Body of pancreas (tissue), 4 donors: ENCODE results near the gene SLC22A14. TPM values are rescaled to one million over a fixed set of nuclear protein-coding genes. Genes with fewer than 3 reads are reported as not detected.

Experiments used
- ATAC-seq: fragments of 150-250 bp; one replicate; pipeline ENCODE4 v1.9.1; 2016
- DNase-seq, 4 donors: peaks; one replicate each; pipeline ENCODE4 v3.0.0-alpha.2; 2019
- H3K27ac ChIP-seq, 4 donors: fragments of 200-600 bp; sonication (generic); 1 replicate in 3 of 4; 2 replicates in 1 of 4; pipeline versions ENCODE4 v1.5.1 to v1.6.1; 2016 to 2019; ENCODE audit warnings: mild to moderate bottlenecking in 1 of 4, mixed read lengths in 1 of 4, moderate library complexity in 1 of 4
- H3K27me3 ChIP-seq, 2 donors: fragments of 200-600 bp; sonication (generic); one replicate each; pipeline ENCODE4 v1.6.0; 2016; ENCODE audit warnings: mild to moderate bottlenecking in 1 of 2
- H3K36me3 ChIP-seq, 2 donors: fragments of 200-600 bp; sonication (generic); replicated peaks in 1 of 2; 2 replicates each; pipeline ENCODE4 v1.5.1; 2016; ENCODE audit warnings: low read depth in 2 of 2; ENCODE audit not compliant: insufficient read depth in 1 of 2
- H3K4me1 ChIP-seq: fragments of 200-600 bp; sonication (generic); one replicate; pipeline ENCODE4 v1.6.0; 2016
- H3K4me3 ChIP-seq, 2 donors: fragments of 200-600 bp; sonication (generic); 1 replicate in 1 of 2; 2 replicates in 1 of 2; pipeline ENCODE4 v1.5.1; 2016 to 2019
- H3K9me3 ChIP-seq, 3 donors: fragments of 200-600 bp; sonication (generic); 1 replicate in 2 of 3; 2 replicates in 1 of 3; pipeline ENCODE4 v1.5.1; 2016
- CTCF ChIP-seq, 7 experiments: fragments of 450-650 bp in 4 of 7; fragments of 200-600 bp in 3 of 7; sonication (generic) in 3 of 7; IDR thresholded peaks; one replicate each; pipeline ENCODE4 v1.5.1; 2016 to 2019; ENCODE audit warnings: antibody characterized with exemption in 7 of 7
- POLR2A ChIP-seq, 3 donors: fragments of 450-650 bp; IDR thresholded peaks; one replicate each; pipeline ENCODE4 v1.6.1; 2016; ENCODE audit warnings: antibody characterized with exemption in 3 of 3, mild to moderate bottlenecking in 2 of 3
- WGBS, 2 donors: methylation state at CpG; one replicate each; pipeline ENCODE4 v1.1.5; 2017; 5-methylcytosine and 5-hydroxymethylcytosine counted together
- intact Hi-C: fragments of 100-400 bp; cut with DNase I; formaldehyde crosslinking; loops from one replicate; pipeline ENCODE4 v1.15.1; 2023
- total RNA-seq, 2 donors: library from RNA; depleted of rRNA; stranded (reverse); fragments of >200 nt; gene quantifications; one replicate each; pipeline ENCODE4 v1.1.0, GENCODE V29; 2016

Gene SLC22A14
- total RNA-seq, 2 donors from 2014 or later, result not detected

DNA sequence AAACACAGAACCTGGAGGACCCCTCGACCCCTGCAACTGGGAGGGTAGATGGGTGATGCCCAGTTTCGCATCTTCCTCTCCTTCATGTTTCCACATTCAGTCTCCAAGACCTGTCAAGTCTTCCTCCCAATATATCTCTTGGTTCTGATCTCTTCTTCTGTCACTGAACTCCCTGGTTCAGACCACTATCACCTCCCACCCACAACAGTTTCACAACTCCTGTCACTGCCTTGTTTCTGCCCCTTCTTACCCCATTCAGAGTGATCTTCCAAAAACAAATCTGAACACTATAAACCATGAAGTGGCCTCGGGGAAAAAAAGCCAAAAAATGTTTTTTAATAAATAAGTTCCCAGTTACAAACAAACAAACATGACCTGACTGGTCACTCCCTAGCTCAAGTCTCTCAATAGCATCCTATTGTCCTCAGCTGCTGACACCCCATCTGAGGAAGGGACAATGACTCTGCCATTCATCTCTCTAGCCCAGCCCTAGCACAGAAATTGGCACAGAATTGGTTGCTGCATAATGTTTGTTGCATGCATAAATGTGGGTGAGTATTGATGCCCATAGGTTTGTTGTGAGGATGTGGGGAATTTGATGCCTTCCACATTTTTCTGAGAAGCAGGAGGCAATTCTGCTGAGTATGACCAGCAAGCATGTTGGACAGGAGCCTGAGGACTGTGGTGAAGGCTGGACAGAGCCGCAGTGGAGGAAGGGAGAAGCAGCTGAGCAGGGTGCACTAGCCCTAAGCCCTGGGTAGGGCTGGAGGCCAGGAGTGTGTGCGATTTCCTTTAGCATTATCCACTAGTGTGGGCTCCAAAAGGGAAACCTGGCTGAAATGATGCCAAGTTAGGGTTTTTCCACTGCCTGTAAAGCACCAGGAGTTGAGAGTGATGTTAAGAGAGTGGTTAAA lies 52.3 kb downstream of the SLC22A14 start:
- TF ChIP-seq CTCF (IDR thresholded peaks at IDR 0.05), result no peak
- no peak for TF ChIP-seq POLR2A (IDR thresholded peaks at IDR 0.05)
- 48 to 64% methylated on average over 5 of the region's 5 CpGs for WGBS, 2 donors
- no peaks in the 10 kb centered on the region for H3K36me3 ChIP-seq
- H3K4me3 ChIP-seq, result no peak overlapping the region
- no peaks in the 10 kb centered on the region for H3K9me3 ChIP-seq
- intact Hi-C loops, result no loop called here
- no peak for DNase-seq
- no peaks in the 10 kb centered on the region for H3K27me3 ChIP-seq
- H3K27ac ChIP-seq, result no peak overlapping the region
- ATAC-seq, result no peak
- H3K4me1 ChIP-seq, result no peaks in the 10 kb centered on the region

DNA sequence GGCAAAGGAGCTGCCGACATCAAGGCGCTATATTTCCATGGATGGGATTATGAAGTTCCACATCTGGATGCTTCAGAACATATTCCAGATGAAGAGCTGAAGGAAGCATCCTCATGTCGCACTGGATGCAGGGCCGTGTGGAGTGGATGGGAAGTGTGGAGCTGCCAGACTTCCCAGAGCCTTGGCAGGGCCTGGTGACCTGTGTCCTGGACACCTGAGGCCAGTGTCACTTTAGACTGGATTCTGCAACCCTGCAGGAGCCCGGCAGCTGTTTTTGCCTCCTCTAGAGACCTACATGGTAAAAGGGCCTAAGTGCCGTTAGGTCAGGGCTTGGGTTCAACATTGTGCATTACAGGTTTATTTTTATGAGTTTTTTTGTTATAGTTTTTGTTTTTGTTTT lies 53.2 kb downstream of the SLC22A14 start:
- no peaks in the 10 kb centered on the region for H3K9me3 ChIP-seq
- intact Hi-C loops, result no loop called here
- WGBS, 2 donors, result 78 to 84% methylated on average over 6 of the region's 6 CpGs

DNA sequence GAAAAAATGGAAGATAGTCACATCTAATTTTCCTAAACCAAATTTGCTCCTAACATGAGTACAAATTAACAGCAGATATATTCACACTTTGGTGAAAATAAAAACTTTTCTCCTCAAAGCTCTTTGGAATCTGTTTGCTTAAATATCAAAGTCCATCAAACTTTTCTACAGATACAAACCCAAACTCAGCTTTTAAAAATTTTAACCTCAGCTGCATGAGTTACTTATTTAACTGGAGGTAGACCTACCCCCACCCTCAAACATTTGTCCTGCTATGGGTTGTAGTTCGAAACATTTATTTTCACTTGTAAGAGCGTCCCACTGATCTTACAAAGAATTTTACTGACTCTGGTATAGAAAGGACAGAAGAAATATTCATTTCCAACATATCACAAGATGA lies 55.6 kb downstream of the SLC22A14 start:
- ATAC-seq, result no peak
- H3K27me3 ChIP-seq, result no peaks in the 10 kb centered on the region
- WGBS, 2 donors, result 71 to 88% methylated on average over 2 of the region's 2 CpGs

More for the DNA sequence above, 53.2 kb downstream of the SLC22A14 start:
- H3K4me3 ChIP-seq, result no peak overlapping the region
- ATAC-seq (no peak), DNase-seq (no peak)
- no peaks in the 10 kb centered on the region for H3K4me1 ChIP-seq
- no peak overlapping the region for H3K27ac ChIP-seq
- no peaks in the 10 kb centered on the region for H3K27me3 ChIP-seq
- TF ChIP-seq CTCF (IDR thresholded peaks at IDR 0.05), result no peak
- TF ChIP-seq POLR2A (IDR thresholded peaks at IDR 0.05), result no peak
- H3K36me3 ChIP-seq, result no peaks in the 10 kb centered on the region

DNA sequence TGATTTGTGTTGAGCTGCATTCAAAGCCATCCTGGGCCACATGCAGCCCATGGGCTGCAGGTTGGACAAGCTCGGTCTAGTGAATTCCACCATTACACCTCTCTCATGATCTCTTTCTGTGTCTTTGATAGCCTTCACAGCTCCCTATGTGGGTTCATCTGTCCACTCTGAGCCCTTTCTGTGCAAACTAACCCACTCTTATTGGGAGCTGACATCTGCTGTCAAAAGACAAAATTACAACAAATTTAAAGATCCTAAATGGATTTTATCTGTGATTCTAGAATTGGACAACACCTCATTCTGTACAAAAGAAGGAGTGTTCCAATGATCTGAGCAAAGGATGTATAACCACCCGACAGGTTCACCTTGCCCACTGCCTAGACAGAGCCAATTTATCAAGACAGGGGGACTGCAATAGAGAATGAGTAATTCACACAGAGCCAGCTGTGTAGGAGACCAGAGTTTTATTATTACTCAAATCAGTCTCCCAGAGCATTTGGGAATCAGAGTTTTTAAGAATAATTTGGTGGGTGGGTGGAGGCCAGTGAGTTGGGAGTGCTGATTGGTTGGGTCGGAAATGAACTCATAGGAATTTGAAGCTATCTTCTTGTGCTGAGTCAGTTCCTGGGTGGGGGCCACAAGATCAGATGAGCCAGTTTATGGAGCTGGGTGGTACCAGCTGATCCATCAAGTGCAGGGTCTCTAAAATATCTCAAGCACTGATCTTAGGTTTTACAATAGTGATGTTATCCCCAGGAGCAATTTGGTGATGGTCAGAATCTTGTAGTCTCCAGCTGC lies 61.9 kb downstream of the SLC22A14 start:
- WGBS, 2 donors, result 83 to 86% methylated on average over 3 of the region's 3 CpGs
- no peak overlapping the region for H3K27ac ChIP-seq
- intact Hi-C loops, result no loop called here
- no peaks in the 10 kb centered on the region for H3K27me3 ChIP-seq
- ATAC-seq (no peak), DNase-seq (no peak)
- H3K4me3 ChIP-seq, result no peak overlapping the region
- no peaks in the 10 kb centered on the region for H3K9me3 ChIP-seq
- H3K4me1 ChIP-seq, result peaks cover 13% of the 10 kb centered on the region
- H3K36me3 ChIP-seq, result no peaks in the 10 kb centered on the region
- TF ChIP-seq CTCF (IDR thresholded peaks at IDR 0.05), result no peak
- TF ChIP-seq POLR2A (IDR thresholded peaks at IDR 0.05), result no peak

More for the DNA sequence above, 55.6 kb downstream of the SLC22A14 start:
- intact Hi-C loops, result no loop called here
- TF ChIP-seq CTCF (IDR thresholded peaks at IDR 0.05), result no peak
- TF ChIP-seq POLR2A (IDR thresholded peaks at IDR 0.05), result no peak
- Histone ChIP-seq H3K4me3 (no peak overlapping the region), H3K27ac (no peak overlapping the region), H3K4me1 (no peaks in the 10 kb centered on the region), H3K9me3 (no peaks in the 10 kb centered on the region), H3K36me3 (no peaks in the 10 kb centered on the region)
- no peak for DNase-seq
